ENCODE measurements around the gene SERPINB13. TPM values are rescaled to one million over a fixed set of nuclear protein-coding genes. Genes with fewer than 3 reads are reported as not detected.

Gene SERPINB13
- total and polyA plus RNA-seq, 9 of the 15 experiments (the other 6 are each of a cell fraction or from before 2014, with no cell fraction given): not detected

- Histone ChIP-seq H3K4me3 (no peak overlapping the region), H4K20me1 (replicated peaks; ENCODE audit: control insufficient read depth, insufficient read depth, low read length) (no peaks in the 10 kb centered on the region), H3K9me1 (ENCODE audit: control insufficient read depth, insufficient read depth, low read length) (no peaks in the 10 kb centered on the region), H3K9me3 (replicated peaks; ENCODE audit: control insufficient read depth, insufficient read depth, low read depth, low read length) (no peaks in the 10 kb centered on the region), H3K27ac (ENCODE audit: extremely low read depth, low read depth, low read length) (no peak overlapping the region), H3K36me3 (ENCODE audit: control insufficient read depth, insufficient read depth, low read length) (no peaks in the 10 kb centered on the region), H3K9ac (ENCODE audit: insufficient read depth in 1 of 2, low read depth in 2 of 2, low read length in 2 of 2) (no peak overlapping the region), H3K27me3 (ENCODE audit: control insufficient read depth in 2 of 2, insufficient read depth in 2 of 2, low read length in 2 of 2) (no peaks in the 10 kb centered on the region), H3K79me2 (ENCODE audit: control insufficient read depth, insufficient read depth, low read length) (no peaks in the 10 kb centered on the region), H3K4me2 (ENCODE audit: insufficient read depth, low read length) (no peak overlapping the region), H2AFZ (ENCODE audit: low read depth, low read length) (no peak overlapping the region), H3K4me1 (replicated peaks in 1 of 2; ENCODE audit: control insufficient read depth in 2 of 2, insufficient read depth in 2 of 2, low read length in 2 of 2) (no peaks in the 10 kb centered on the region)
- TF ChIP-seq NFXL1 (CRISPR knock-in tag; IDR thresholded peaks at IDR 0.05) (no peak), ZNF263 (CRISPR knock-in tag; IDR thresholded peaks at IDR 0.05; ENCODE audit: borderline replicate concordance) (no peak), ZNF561 (CRISPR knock-in tag; conservative IDR thresholded peaks at IDR 0.05) (no peak), TSC22D4 (tag; IDR thresholded peaks at IDR 0.05) (no peak), IFI16 (CRISPR knock-in tag; IDR thresholded peaks at IDR 0.05) (no peak), ELK1 (CRISPR knock-in tag; IDR thresholded peaks at IDR 0.05) (no peak), HES1 (IDR thresholded peaks at IDR 0.05; ENCODE audit: low read depth) (no peak)
- POLR2A ChIA-PET: interaction anchor here (1.1 kb wide), 1 partner anchor 11 kb away, joined by 3 read pairs; no protein-coding TSS in a partner anchor
- in situ Hi-C loops (cut with MboI) (no loop called here), intact Hi-C loops (cut with micrococcal nuclease) (no loop called here)
- FAIRE-seq (no peak), DNase-seq (ENCODE audit: extremely low read depth in 1 of 4, low spot score in 3 of 4) (no peak), ATAC-seq (no peak)
- WGBS (ENCODE audit: insufficient coverage, low coverage, missing lambda C conversion rate): 0% methylated on average over 3 of the region's 3 CpGs
- no TSS peak for BruUV-seq (replicated peaks)
- CTCF ChIA-PET (ENCODE audit: low intra/inter-chr PET ratio): no interaction called here
Measured at GRCh38 chr18:63590966-63591695, 4.0 kb downstream of the SERPINB13 start.

Measured in K562 (cell line).